SK-N-SH (cell line): Measurements from ENCODE around the gene PARS2. TPM values are rescaled to one million over a fixed set of nuclear protein-coding genes. Genes with fewer than 3 reads are reported as not detected.

Source experiments
- CTCF ChIA-PET: fragments of 300-600, 350-600 bp; formaldehyde crosslinking; extraction: SDS; loops from one replicate; lab custom pipeline; 2021; lab: Yijun Ruan, JAX
- POLR2A ChIA-PET: fragments of 350-600 bp; sonication (Branson Sonifier 250); formaldehyde crosslinking; extraction: SDS; loops from one replicate; lab custom pipeline; 2020; ENCODE audit warnings: antibody characterized with exemption, inconsistent platforms; lab: Yijun Ruan, JAX
- DNase-seq: peaks from one replicate; pipeline ENCODE4 v3.0.0; 2012
- H2AFZ ChIP-seq: fragments of 200-600 bp; sonication (generic); 2 replicates; pipeline ENCODE4 v1.8.1; 2016; ENCODE audit warnings: antibody characterized with exemption, mild to moderate bottlenecking, low read depth
- H3F3A ChIP-seq: fragments of 200-600 bp; sonication (generic); replicated peaks from 2 replicates; pipeline ENCODE3; 2016; ENCODE audit warnings: antibody characterized with exemption, mild to moderate bottlenecking; ENCODE audit not compliant: insufficient read depth
- H3K27ac ChIP-seq, 2 experiments: fragments of 200-500 bp in 1 of 2; fragments of 200-600 bp in 1 of 2; sonication (Bioruptor generic) in 1 of 2; sonication (generic), shearing (Covaris generic) in 1 of 2; 2 replicates each; pipeline versions ENCODE4 v1.5.1 to v1.6.1; 2014 to 2016; ENCODE audit warnings: low read depth in 2 of 2, inconsistent platforms in 1 of 2, low read length in 1 of 2, mild to moderate bottlenecking in 1 of 2, mixed read lengths in 1 of 2
- H3K27me3 ChIP-seq: fragments of 200-600 bp; sonication (generic), shearing (Covaris generic); 2 replicates; pipeline ENCODE4 v1.6.1; 2016; ENCODE audit warnings: mixed run types; ENCODE audit not compliant: insufficient read depth
- H3K36me3 ChIP-seq, 2 experiments: fragments of 200-500 bp in 1 of 2; fragments of 200-600 bp in 1 of 2; sonication (Bioruptor generic) in 1 of 2; sonication (generic) in 1 of 2; replicated peaks in 1 of 2; 2 replicates each; pipeline versions ENCODE3 to v1.5.1; 2014 to 2016; ENCODE audit warnings: low read length in 1 of 2, mild to moderate bottlenecking in 1 of 2; ENCODE audit not compliant: insufficient read depth in 2 of 2, control insufficient read depth in 1 of 2
- H3K4me1 ChIP-seq, 2 experiments: fragments of 200-500 bp in 1 of 2; fragments of 200-600 bp in 1 of 2; sonication (Bioruptor generic) in 1 of 2; sonication (generic), shearing (Covaris generic) in 1 of 2; 2 replicates each; pipeline versions ENCODE4 v1.5.1 to v1.6.1; 2014 to 2016; ENCODE audit warnings: low read depth in 1 of 2, low read length in 1 of 2, mixed run types in 1 of 2; ENCODE audit not compliant: insufficient read depth in 2 of 2, control insufficient read depth in 1 of 2
- H3K4me2 ChIP-seq: fragments of 200-600 bp; sonication (generic), shearing (Covaris generic); 2 replicates; pipeline ENCODE4 v1.6.1; 2017; ENCODE audit warnings: mixed run types
- H3K4me3 ChIP-seq, 2 experiments: fragments of 200-500 bp in 1 of 2; fragments of 200-600 bp in 1 of 2; sonication (Bioruptor generic) in 1 of 2; sonication (generic), shearing (Covaris generic) in 1 of 2; 2 replicates each; pipeline versions ENCODE4 v1.5.1 to v1.8.1; 2014 to 2016; ENCODE audit warnings: low read depth in 2 of 2, inconsistent platforms in 1 of 2, low read length in 1 of 2, mild to moderate bottlenecking in 1 of 2, mixed read lengths in 1 of 2, moderate library complexity in 1 of 2
- H3K79me2 ChIP-seq: fragments of 200-600 bp; sonication (generic); 2 replicates; pipeline ENCODE4 v1.8.1; 2017; ENCODE audit warnings: mild to moderate bottlenecking; ENCODE audit not compliant: insufficient read depth
- H3K9ac ChIP-seq: fragments of 200-600 bp; sonication (generic); 2 replicates; pipeline ENCODE4 v1.6.1; 2017; ENCODE audit warnings: mixed run types
- H3K9me2 ChIP-seq: fragments of 200-600 bp; sonication (generic); 2 replicates; pipeline ENCODE4 v1.6.1; 2017; ENCODE audit warnings: mixed run types
- H3K9me3 ChIP-seq: fragments of 200-600 bp; sonication (generic); 2 replicates; pipeline ENCODE4 v1.6.1; 2017; ENCODE audit warnings: mixed run types, mild to moderate bottlenecking, moderate library complexity
- H4K20me1 ChIP-seq: fragments of 200-600 bp; sonication (generic); 2 replicates; pipeline ENCODE4 v1.6.1; 2017; ENCODE audit warnings: mild to moderate bottlenecking, mixed run types; ENCODE audit not compliant: insufficient read depth
- FOXM1 ChIP-seq: IDR thresholded peaks from 2 replicates; pipeline ENCODE4 v1.4.0; 2012; ENCODE audit warnings: low read depth, mild to moderate bottlenecking
- GABPA ChIP-seq: IDR thresholded peaks from 2 replicates; pipeline ENCODE4 v1.4.0; 2012; ENCODE audit warnings: low read depth, mild to moderate bottlenecking
- JUND ChIP-seq: IDR thresholded peaks from 2 replicates; pipeline ENCODE4 v1.4.0; 2012
- MXI1 ChIP-seq: IDR thresholded peaks from 2 replicates; pipeline ENCODE4 v1.6.1; 2012; ENCODE audit warnings: mild to moderate bottlenecking, low read depth, low read length, improper control_type of control experiment
- NFIC ChIP-seq: IDR thresholded peaks from 2 replicates; pipeline ENCODE4 v1.4.0; 2012; ENCODE audit warnings: borderline replicate concordance
- NRF1 ChIP-seq: IDR thresholded peaks from 2 replicates; pipeline ENCODE4 v1.6.1; 2012; ENCODE audit warnings: low read depth, mild to moderate bottlenecking, low read length
- RAD21 ChIP-seq: IDR thresholded peaks from 2 replicates; pipeline ENCODE4 v1.6.1; 2012; ENCODE audit warnings: mild to moderate bottlenecking, low read length
- SMC3 ChIP-seq: IDR thresholded peaks from 2 replicates; pipeline ENCODE4 v1.6.1; 2012; ENCODE audit warnings: low read depth, low read length, improper control_type of control experiment
- TEAD4 ChIP-seq: IDR thresholded peaks from 2 replicates; pipeline ENCODE4 v1.4.0; 2012; ENCODE audit warnings: mild to moderate bottlenecking, borderline replicate concordance; ENCODE audit not compliant: insufficient read depth
- YY1 ChIP-seq: IDR thresholded peaks from 2 replicates; pipeline ENCODE4 v1.4.0; 2012; ENCODE audit warnings: low read depth, mild to moderate bottlenecking
- WGBS: methylation state at CpG from one replicate; pipeline ENCODE4 v1.1.6; 2017; ENCODE audit warnings: low lambda C conversion rate; 5-methylcytosine and 5-hydroxymethylcytosine counted together
- polyA plus RNA-seq, 3 experiments: library from polyadenylated mRNA; depleted of rRNA; stranded (reverse); fragments of >200 nt; gene quantifications; 2 replicates each; pipeline ENCODE4 v1.2.3, GENCODE V29; 2012
- TF ChIP-seq, protein P1 (sequence below): IDR thresholded peaks from 2 replicates; pipeline ENCODE4; 2012
- TF ChIP-seq, protein P2 (sequence below): fragments of 150-350 bp; IDR thresholded peaks from 2 replicates; pipeline ENCODE4 v1.6.1; 2017; ENCODE audit warnings: antibody characterized with exemption, low read length, low read depth, borderline replicate concordance
- TF ChIP-seq, protein P3 (sequence below): IDR thresholded peaks from 2 replicates; pipeline ENCODE4 v1.6.1; 2012; ENCODE audit warnings: mild to moderate bottlenecking, low read depth, low read length, moderate library complexity
- TF ChIP-seq, protein P4 (sequence below): fragments of 200-600 bp; sonication (generic); IDR thresholded peaks from 2 replicates; pipeline ENCODE4 v1.6.1; 2017; ENCODE audit warnings: antibody characterized with exemption, mild to moderate bottlenecking, moderate library complexity

The PARS2 gene
- polyA plus RNA-seq, 1 of the 3 experiments (the other 2 are of a cell fraction) = 3.2 TPM

DNA sequence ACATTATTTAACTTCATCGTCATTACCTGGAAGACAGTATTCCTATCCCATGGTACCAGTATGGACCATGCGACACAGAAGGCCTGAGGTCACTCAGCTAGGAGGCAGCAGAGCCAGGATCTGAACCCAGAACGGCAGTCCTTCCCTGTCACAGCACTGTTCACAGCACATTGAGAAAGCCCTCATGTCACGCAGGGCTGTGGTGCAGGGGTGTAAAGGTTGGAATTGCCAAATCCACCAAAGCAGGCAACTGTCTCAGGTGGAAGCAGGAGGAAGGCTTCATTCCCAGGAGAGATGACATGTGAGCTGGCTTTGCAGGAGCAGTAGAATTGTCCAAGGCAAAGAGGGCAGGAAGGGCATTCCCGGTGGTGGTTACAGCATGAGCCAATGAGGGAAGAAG lies 46.7 kb upstream of the PARS2 start:
- Histone ChIP-seq H2AFZ (no peak overlapping the region), H3K36me3 (no peaks in the 10 kb centered on the region), H3F3A (no peaks in the 10 kb centered on the region), H3K9ac (no peak overlapping the region), H3K27ac (no peak overlapping the region), H3K4me3 (no peak overlapping the region), H3K9me3 (no peaks in the 10 kb centered on the region), H3K79me2 (no peaks in the 10 kb centered on the region), H3K4me2 (no peak overlapping the region), H4K20me1 (no peaks in the 10 kb centered on the region), H3K9me2 (no peaks in the 10 kb centered on the region), H3K27me3 (no peaks in the 10 kb centered on the region), H3K4me1 (peaks cover 0 to 2% of the 10 kb centered on the region in 2 experiments; a peak in 1 of 4 replicates)
- CTCF ChIA-PET = interaction anchor here (0.6 to 4.3 kb wide), 12 partner anchors 11 to 951 kb away, joined by 3 to 20 read pairs (median 5); partner anchors contain the start of genes ACOT11 and PARS2
- DNase-seq = no peak
- 72% methylated on average over 5 of the region's 5 CpGs for WGBS
- no peak for TF ChIP-seq GABPA
- TF ChIP-seq, protein P1, sequence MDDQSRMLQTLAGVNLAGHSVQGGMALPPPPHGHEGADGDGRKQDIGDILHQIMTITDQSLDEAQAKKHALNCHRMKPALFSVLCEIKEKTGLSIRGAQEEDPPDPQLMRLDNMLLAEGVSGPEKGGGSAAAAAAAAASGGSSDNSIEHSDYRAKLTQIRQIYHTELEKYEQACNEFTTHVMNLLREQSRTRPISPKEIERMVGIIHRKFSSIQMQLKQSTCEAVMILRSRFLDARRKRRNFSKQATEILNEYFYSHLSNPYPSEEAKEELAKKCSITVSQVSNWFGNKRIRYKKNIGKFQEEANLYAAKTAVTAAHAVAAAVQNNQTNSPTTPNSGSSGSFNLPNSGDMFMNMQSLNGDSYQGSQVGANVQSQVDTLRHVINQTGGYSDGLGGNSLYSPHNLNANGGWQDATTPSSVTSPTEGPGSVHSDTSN = no peak
- TF ChIP-seq, protein P2, sequence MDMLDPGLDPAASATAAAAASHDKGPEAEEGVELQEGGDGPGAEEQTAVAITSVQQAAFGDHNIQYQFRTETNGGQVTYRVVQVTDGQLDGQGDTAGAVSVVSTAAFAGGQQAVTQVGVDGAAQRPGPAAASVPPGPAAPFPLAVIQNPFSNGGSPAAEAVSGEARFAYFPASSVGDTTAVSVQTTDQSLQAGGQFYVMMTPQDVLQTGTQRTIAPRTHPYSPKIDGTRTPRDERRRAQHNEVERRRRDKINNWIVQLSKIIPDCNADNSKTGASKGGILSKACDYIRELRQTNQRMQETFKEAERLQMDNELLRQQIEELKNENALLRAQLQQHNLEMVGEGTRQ = no peak
- TF ChIP-seq, protein P3, sequence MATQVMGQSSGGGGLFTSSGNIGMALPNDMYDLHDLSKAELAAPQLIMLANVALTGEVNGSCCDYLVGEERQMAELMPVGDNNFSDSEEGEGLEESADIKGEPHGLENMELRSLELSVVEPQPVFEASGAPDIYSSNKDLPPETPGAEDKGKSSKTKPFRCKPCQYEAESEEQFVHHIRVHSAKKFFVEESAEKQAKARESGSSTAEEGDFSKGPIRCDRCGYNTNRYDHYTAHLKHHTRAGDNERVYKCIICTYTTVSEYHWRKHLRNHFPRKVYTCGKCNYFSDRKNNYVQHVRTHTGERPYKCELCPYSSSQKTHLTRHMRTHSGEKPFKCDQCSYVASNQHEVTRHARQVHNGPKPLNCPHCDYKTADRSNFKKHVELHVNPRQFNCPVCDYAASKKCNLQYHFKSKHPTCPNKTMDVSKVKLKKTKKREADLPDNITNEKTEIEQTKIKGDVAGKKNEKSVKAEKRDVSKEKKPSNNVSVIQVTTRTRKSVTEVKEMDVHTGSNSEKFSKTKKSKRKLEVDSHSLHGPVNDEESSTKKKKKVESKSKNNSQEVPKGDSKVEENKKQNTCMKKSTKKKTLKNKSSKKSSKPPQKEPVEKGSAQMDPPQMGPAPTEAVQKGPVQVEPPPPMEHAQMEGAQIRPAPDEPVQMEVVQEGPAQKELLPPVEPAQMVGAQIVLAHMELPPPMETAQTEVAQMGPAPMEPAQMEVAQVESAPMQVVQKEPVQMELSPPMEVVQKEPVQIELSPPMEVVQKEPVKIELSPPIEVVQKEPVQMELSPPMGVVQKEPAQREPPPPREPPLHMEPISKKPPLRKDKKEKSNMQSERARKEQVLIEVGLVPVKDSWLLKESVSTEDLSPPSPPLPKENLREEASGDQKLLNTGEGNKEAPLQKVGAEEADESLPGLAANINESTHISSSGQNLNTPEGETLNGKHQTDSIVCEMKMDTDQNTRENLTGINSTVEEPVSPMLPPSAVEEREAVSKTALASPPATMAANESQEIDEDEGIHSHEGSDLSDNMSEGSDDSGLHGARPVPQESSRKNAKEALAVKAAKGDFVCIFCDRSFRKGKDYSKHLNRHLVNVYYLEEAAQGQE = no peak
- no peak for TF ChIP-seq RAD21
- TF ChIP-seq NRF1 = no peak
- no peak for TF ChIP-seq MXI1
- TF ChIP-seq YY1 = no peak
- no peak for TF ChIP-seq JUND
- no peak for TF ChIP-seq NFIC
- TF ChIP-seq TEAD4 = no peak
- TF ChIP-seq, protein P4, sequence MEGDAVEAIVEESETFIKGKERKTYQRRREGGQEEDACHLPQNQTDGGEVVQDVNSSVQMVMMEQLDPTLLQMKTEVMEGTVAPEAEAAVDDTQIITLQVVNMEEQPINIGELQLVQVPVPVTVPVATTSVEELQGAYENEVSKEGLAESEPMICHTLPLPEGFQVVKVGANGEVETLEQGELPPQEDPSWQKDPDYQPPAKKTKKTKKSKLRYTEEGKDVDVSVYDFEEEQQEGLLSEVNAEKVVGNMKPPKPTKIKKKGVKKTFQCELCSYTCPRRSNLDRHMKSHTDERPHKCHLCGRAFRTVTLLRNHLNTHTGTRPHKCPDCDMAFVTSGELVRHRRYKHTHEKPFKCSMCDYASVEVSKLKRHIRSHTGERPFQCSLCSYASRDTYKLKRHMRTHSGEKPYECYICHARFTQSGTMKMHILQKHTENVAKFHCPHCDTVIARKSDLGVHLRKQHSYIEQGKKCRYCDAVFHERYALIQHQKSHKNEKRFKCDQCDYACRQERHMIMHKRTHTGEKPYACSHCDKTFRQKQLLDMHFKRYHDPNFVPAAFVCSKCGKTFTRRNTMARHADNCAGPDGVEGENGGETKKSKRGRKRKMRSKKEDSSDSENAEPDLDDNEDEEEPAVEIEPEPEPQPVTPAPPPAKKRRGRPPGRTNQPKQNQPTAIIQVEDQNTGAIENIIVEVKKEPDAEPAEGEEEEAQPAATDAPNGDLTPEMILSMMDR = no peak
- TF ChIP-seq FOXM1 = no peak
- no peak for TF ChIP-seq SMC3
- POLR2A ChIA-PET = no interaction called here
